GM12878 (cell line): Measurements from ENCODE around the gene FAM222A. TPM values are rescaled to one million over a fixed set of nuclear protein-coding genes. Genes with fewer than 3 reads are reported as not detected.

Source experiments
- ATAC-seq: fragments of 200-7000 bp; cut with Tn5 transposase; 3 replicates; pipeline ENCODE4 v1.9.1; 2020; ENCODE audit warnings: mild to moderate bottlenecking, moderate library complexity
- BruUV-seq: library from RNA; stranded (reverse); fragments of 400-500 nt; replicated peaks from 2 replicates; lab custom pipeline; 2021; lab: Mats Ljungman, UMichigan
- CTCF ChIA-PET: fragments of 300-600 bp; sonication (Branson Sonifier 250); formaldehyde crosslinking; extraction: SDS; loops from one replicate; lab custom pipeline; 2021; ENCODE audit warnings: inconsistent platforms; lab: Yijun Ruan, JAX
- POLR2A ChIA-PET: fragments of 350-600 bp; formaldehyde crosslinking; extraction: SDS; loops from one replicate; lab custom pipeline; 2021; ENCODE audit warnings: inconsistent platforms; lab: Charles Lee
- RAD21 ChIA-PET: fragments of 300-600 bp; sonication (Branson Sonifier 250); formaldehyde crosslinking; loops from one replicate; lab custom pipeline; 2023; ENCODE audit warnings: antibody characterized with exemption; ENCODE audit not compliant: unreplicated experiment; lab: Charles Lee
- SMC1A ChIA-PET: fragments of 300-600 bp; sonication (Branson Sonifier 250); formaldehyde crosslinking; loops from one replicate; lab custom pipeline; 2023; ENCODE audit not compliant: unreplicated experiment, uncharacterized antibody; lab: Charles Lee
- DNase-seq: peaks from one replicate; pipeline ENCODE4 v3.0.0-alpha.2; 2011; ENCODE audit warnings: low read depth, low spot score
- FAIRE-seq: peaks from 3 replicates; lab custom pipeline; 2011; peaks lifted over from hg19 to GRCh38; lab: Jason Lieb, UNC
- H2AFZ ChIP-seq: 2 replicates; pipeline ENCODE4 v1.6.0; 2011; ENCODE audit warnings: low read depth, low read length, control low read depth; ENCODE audit not compliant: control insufficient read depth
- H3K27ac ChIP-seq: 2 replicates; pipeline ENCODE4 v1.5.1; 2011; ENCODE audit warnings: control low read depth; ENCODE audit not compliant: control insufficient read depth, insufficient read depth
- H3K27me3 ChIP-seq, 2 experiments: replicated peaks in 1 of 2; 2 replicates each; pipeline versions ENCODE4 v1.6.0 to v1.6.1; 2011; ENCODE audit warnings: low read length in 1 of 2; ENCODE audit not compliant: control insufficient read depth in 2 of 2, insufficient read depth in 2 of 2
- H3K36me3 ChIP-seq, 2 experiments: 2 replicates each; pipeline ENCODE4 v1.5.1; 2011; ENCODE audit warnings: low read length in 1 of 2; ENCODE audit not compliant: control insufficient read depth in 2 of 2, insufficient read depth in 2 of 2
- H3K4me1 ChIP-seq: 2 replicates; pipeline ENCODE4 v1.6.1; 2011; ENCODE audit warnings: mild to moderate bottlenecking, low read length, moderate library complexity, mixed read lengths; ENCODE audit not compliant: control insufficient read depth, insufficient read depth
- H3K4me2 ChIP-seq: 2 replicates; pipeline ENCODE4 v1.6.0; 2011; ENCODE audit warnings: control low read depth; ENCODE audit not compliant: control insufficient read depth, insufficient read depth
- H3K4me3 ChIP-seq: fragments of 200-600 bp; sonication (generic); 2 replicates; pipeline ENCODE4 v1.5.1; 2016
- H3K79me2 ChIP-seq: 2 replicates; pipeline ENCODE4 v1.6.0; 2011; ENCODE audit warnings: low read length; ENCODE audit not compliant: control insufficient read depth, insufficient read depth
- H3K9ac ChIP-seq: 2 replicates; pipeline ENCODE4 v1.8.0; 2011; ENCODE audit warnings: low read length, control low read depth, mixed read lengths; ENCODE audit not compliant: control insufficient read depth, insufficient read depth
- H3K9me3 ChIP-seq: replicated peaks from 3 replicates; pipeline ENCODE4 v1.5.1; 2011; ENCODE audit warnings: mild to moderate bottlenecking, low read length; ENCODE audit not compliant: control insufficient read depth, insufficient read depth
- H4K20me1 ChIP-seq: 2 replicates; pipeline ENCODE4 v1.6.0; 2011; ENCODE audit not compliant: control insufficient read depth, insufficient read depth
- BHLHE40 ChIP-seq, 2 experiments: fragments of 450-650 bp in 1 of 2; IDR thresholded peaks; 2 replicates each; pipeline ENCODE4 v1.6.1; 2011 to 2017; ENCODE audit warnings: low read depth in 2 of 2, borderline replicate concordance in 1 of 2, improper control_type of control experiment in 1 of 2, low read length in 1 of 2, mild to moderate bottlenecking in 1 of 2
- CHD1 ChIP-seq: IDR thresholded peaks from 2 replicates; pipeline ENCODE4 v1.6.1; 2012; ENCODE audit warnings: low read depth, low read length, improper control_type of control experiment
- ESRRA ChIP-seq: IDR thresholded peaks from 2 replicates; pipeline ENCODE4 v1.6.1; 2012; ENCODE audit warnings: mild to moderate bottlenecking, low read length, improper control_type of control experiment
- HDAC2 ChIP-seq: fragments of 200-600 bp; sonication (generic); IDR thresholded peaks from 2 replicates; pipeline ENCODE4 v1.6.1; 2017
- MTA3 ChIP-seq: IDR thresholded peaks from 2 replicates; pipeline ENCODE4 v1.6.1; 2012; ENCODE audit warnings: low read length, inconsistent platforms, borderline replicate concordance
- NKRF ChIP-seq: fragments of 450-650 bp; conservative IDR thresholded peaks from 2 replicates; pipeline ENCODE4 v1.6.1; 2017; ENCODE audit warnings: mild to moderate bottlenecking, moderate library complexity
- RUNX3 ChIP-seq: IDR thresholded peaks from 2 replicates; pipeline ENCODE4 v1.6.1; 2012; ENCODE audit warnings: low read length, inconsistent platforms
- SP1 ChIP-seq: IDR thresholded peaks from one replicate; pipeline ENCODE4 v1.6.1; 2011; ENCODE audit warnings: low read depth, low read length
- SRF ChIP-seq, 2 experiments: IDR thresholded peaks; 2 replicates each; pipeline ENCODE4 v1.6.1; 2011; ENCODE audit warnings: low read depth in 2 of 2, low read length in 2 of 2, mild to moderate bottlenecking in 1 of 2, moderate library complexity in 1 of 2
- WRNIP1 ChIP-seq: IDR thresholded peaks from 2 replicates; pipeline ENCODE4 v1.6.1; 2011; ENCODE audit warnings: low read depth, low read length, improper control_type of control experiment, borderline replicate concordance
- ZNF384 ChIP-seq: IDR thresholded peaks from 2 replicates; pipeline ENCODE4 v1.6.1; 2012; ENCODE audit warnings: low read depth, mild to moderate bottlenecking, low read length, improper control_type of control experiment, borderline replicate concordance
- WGBS: methylation state at CpG from one replicate; pipeline ENCODE4 v1.1.6; 2016; ENCODE audit warnings: low lambda C conversion rate; ENCODE audit not compliant: insufficient replicate concordance, insufficient coverage; ENCODE audit errors: missing lambda C conversion rate; 5-methylcytosine and 5-hydroxymethylcytosine counted together
- in situ Hi-C: fragments of 300-500 bp; cut with MboI; formaldehyde crosslinking; loops from 9 replicates; pipeline ENCODE4 v1.14.3; 2018; ENCODE audit warnings: mixed read lengths
- intact Hi-C: fragments of 100-400 bp; cut with micrococcal nuclease; formaldehyde crosslinking; loops from one replicate; pipeline ENCODE4 v1.14.2; 2022; ENCODE audit not compliant: unreplicated experiment
- polyA plus RNA-seq, 11 experiments: library from polyadenylated mRNA; depleted of rRNA in 4 of 11; unstranded in 6 of 11; stranded (reverse) in 5 of 11; fragments of >200 nt; fragmentation: Nextera tagmentation in 4 of 11; fragmentation: Illumina TruSeq in 1 of 11; extraction: Ambion mirVana in 4 of 11; extraction: Trizol in 1 of 11; gene quantifications; 1 replicate in 1 of 11; 2 replicates in 10 of 11; pipeline versions ENCODE4 v1.2.1 to v1.2.3, GENCODE V29; 2011 to 2016; ENCODE audit warnings: inconsistent platforms in 2 of 11, missing spikeins in 2 of 11, low read depth in 1 of 11
- total RNA-seq, 4 experiments: library from RNA; depleted of rRNA in 3 of 4; stranded (reverse); fragments of >200 nt in 3 of 4; fragmentation: Illumina TruSeq in 1 of 4; extraction: Trizol in 1 of 4; gene quantifications; 2 replicates each; pipeline versions ENCODE4 v1.2.1 to v1.2.3, GENCODE V29; 2013 to 2021

Gene FAM222A
- total and polyA plus RNA-seq, 10 of the 15 experiments (the other 5 are each of a cell fraction or from before 2014, with no cell fraction given), result 0.04 to 0.49 (median 0.14) TPM; not detected in 3

- no peak for TF ChIP-seq HDAC2
- TF ChIP-seq SP1, result no peak
- no peak for TF ChIP-seq ESRRA
These were observed 27.8 kb upstream of the FAM222A start (continued) for GRCh38 chr12:109685574-109686447.

GRCh38 chr12:109686523-109686922 lies 27.1 kb upstream of the FAM222A start:
- RAD21 ChIA-PET, result no interaction called here
- Histone ChIP-seq H3K27me3 (no peaks in the 10 kb centered on the region), H3K27ac (no peak overlapping the region), H4K20me1 (no peaks in the 10 kb centered on the region), H3K9me3 (no peaks in the 10 kb centered on the region), H3K4me3 (no peak overlapping the region), H3K36me3 (no peaks in the 10 kb centered on the region), H3K4me2 (no peak overlapping the region), H2AFZ (no peak overlapping the region), H3K79me2 (no peaks in the 10 kb centered on the region), H3K9ac (no peak overlapping the region), H3K4me1 (no peaks in the 10 kb centered on the region)
- in situ Hi-C loops (no loop called here), intact Hi-C loops (no loop called here)
- no peak for TF ChIP-seq RUNX3
- TF ChIP-seq SRF (IDR thresholded peaks at IDR 0.05; ENCODE audit: low read depth in 2 of 2, low read length in 2 of 2), result no peak
- no peak for TF ChIP-seq MTA3
- TF ChIP-seq WRNIP1, result no peak
- TF ChIP-seq ZNF384, result no peak
- no peak for TF ChIP-seq NKRF
- TF ChIP-seq BHLHE40 (IDR thresholded peaks at IDR 0.05; ENCODE audit: borderline replicate concordance in 1 of 2, low read depth in 2 of 2, low read length in 1 of 2), result no peak
- no peak for TF ChIP-seq CHD1
- DNase-seq (no peak), FAIRE-seq (no peak), ATAC-seq (no peak)
- CTCF ChIA-PET, result no interaction called here
- no TSS peak for BruUV-seq
- WGBS, result 63% methylated on average over 7 of the region's 7 CpGs
- SMC1A ChIA-PET, result no interaction called here
- POLR2A ChIA-PET, result no interaction called here
